Liver (tissue), 3 donors: ENCODE results near the gene ALKBH5.

ENCODE experiments used
- CTCF ChIP-seq: fragments of 150-350 bp; IDR thresholded peaks from 2 replicates; pipeline ENCODE4 v1.5.1; 2017; ENCODE audit warnings: improper control_type of control experiment, low read depth, low read length; ENCODE audit not compliant: missing input control
- MAX ChIP-seq: IDR thresholded peaks from 2 replicates; pipeline ENCODE4 v1.6.1; 2016; ENCODE audit warnings: antibody characterized with exemption
- RXRA ChIP-seq, 2 donors: IDR thresholded peaks; 2 replicates each; pipeline ENCODE4 v1.6.1; 2017 to 2018; ENCODE audit warnings: antibody characterized with exemption in 2 of 2, mild to moderate bottlenecking in 1 of 2
- SP1 ChIP-seq: IDR thresholded peaks from 2 replicates; pipeline ENCODE4 v1.6.1; 2018; ENCODE audit warnings: antibody characterized with exemption, mild to moderate bottlenecking
- YY1 ChIP-seq: IDR thresholded peaks from 2 replicates; pipeline ENCODE4 v1.6.1; 2016; ENCODE audit warnings: antibody characterized with exemption, mild to moderate bottlenecking
- donor health status: healthy.
- donor health status: healthy.

GRCh38 chr17:18176176-18176575, 7.5 kb upstream of the ALKBH5 start:
- TF ChIP-seq YY1: no peak
- no peak for TF ChIP-seq CTCF
- no peak for TF ChIP-seq MAX
- no peak for TF ChIP-seq SP1
- TF ChIP-seq RXRA (IDR thresholded peaks at IDR 0.05): no peak
